GM21786 (cell line): Measurements from ENCODE around the gene SNX27.
"Not testable (repeated sequence)": the region's sequence is repeated elsewhere in the genome, so short reads cannot be mapped to it uniquely, and the experiment has no call there.

Experiments
- ATAC-seq: cut with Tn5 transposase; IDR thresholded peaks from one replicate; pipeline ENCODE4 v1.9.1; 2021; ENCODE audit not compliant: unreplicated experiment

Gene SNX27

GRCh38 chr1:151718666-151719065, 106.8 kb downstream of the SNX27 start:
- no peak for ATAC-seq

GRCh38 chr1:151720125-151720524, 108.3 kb downstream of the SNX27 start:
- ATAC-seq = no peak

- ATAC-seq = no peak
These were observed 108.7 kb downstream of the SNX27 start for GRCh38 chr1:151720554-151720953.

- ATAC-seq = no peak
These were observed 109.3 kb downstream of the SNX27 start, which contains the start of gene RIIAD1 for GRCh38 chr1:151720974-151721787. Gene RIIAD1, plus strand, starts transcription at chr1:151721522. Its CDS starts 15 bp downstream, at chr1:151721537.

- no peak for ATAC-seq
These were observed 110.1 kb downstream of the SNX27 start for GRCh38 chr1:151721788-151722510.

GRCh38 chr1:151723726-151724370, 112.0 kb downstream of the SNX27 start:
- no peak for ATAC-seq

GRCh38 chr1:151728151-151729054, 116.6 kb downstream of the SNX27 start:
- no peak for ATAC-seq

GRCh38 chr1:151729157-151729965, 117.5 kb downstream of the SNX27 start:
- ATAC-seq = no peak

GRCh38 chr1:151729966-151730291, 118.1 kb downstream of the SNX27 start:
- no peak for ATAC-seq

- ATAC-seq = no peak
These were observed 121.3 kb downstream of the SNX27 start for GRCh38 chr1:151733126-151733525.

GRCh38 chr1:151733995-151734394, 122.1 kb downstream of the SNX27 start:
- not testable (repeated sequence) for ATAC-seq

GRCh38 chr1:151737026-151737425, 125.2 kb downstream of the SNX27 start:
- ATAC-seq = no peak

- ATAC-seq = no peak
These were observed 125.6 kb downstream of the SNX27 start for GRCh38 chr1:151737479-151737878.

- ATAC-seq = no peak
These were observed 127.9 kb downstream of the SNX27 start for GRCh38 chr1:151739590-151740355.

GRCh38 chr1:151741516-151741915, 129.7 kb downstream of the SNX27 start:
- ATAC-seq = no peak
